Measurements from ENCODE around the gene WAC. TPM values are rescaled to one million over a fixed set of nuclear protein-coding genes. Genes with fewer than 3 reads are reported as not detected.

The WAC gene
- total and polyA plus RNA-seq, 7 donors: 33.9 to 79.9 (median 64.2) TPM

DNA sequence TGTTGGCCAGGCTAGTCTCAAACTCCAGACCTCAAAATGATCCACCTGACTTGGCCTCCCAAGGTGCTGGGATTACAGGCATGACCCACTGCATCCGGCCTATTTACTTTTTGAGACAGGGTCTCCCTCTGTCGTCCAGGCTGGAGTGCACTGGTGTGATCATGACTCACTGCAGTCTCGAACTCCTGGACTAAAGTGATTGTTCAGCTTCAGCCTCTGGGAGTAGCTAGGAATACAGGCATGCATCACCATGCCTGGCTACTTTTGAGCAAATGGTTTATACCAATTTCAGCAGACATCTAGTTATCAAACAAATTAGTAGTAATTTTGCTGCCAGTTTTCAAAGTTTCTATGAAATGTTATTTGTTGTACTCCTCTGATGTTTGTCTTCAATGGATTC lies 2.2 kb upstream of the WAC start:
- TF ChIP-seq, protein P1, sequence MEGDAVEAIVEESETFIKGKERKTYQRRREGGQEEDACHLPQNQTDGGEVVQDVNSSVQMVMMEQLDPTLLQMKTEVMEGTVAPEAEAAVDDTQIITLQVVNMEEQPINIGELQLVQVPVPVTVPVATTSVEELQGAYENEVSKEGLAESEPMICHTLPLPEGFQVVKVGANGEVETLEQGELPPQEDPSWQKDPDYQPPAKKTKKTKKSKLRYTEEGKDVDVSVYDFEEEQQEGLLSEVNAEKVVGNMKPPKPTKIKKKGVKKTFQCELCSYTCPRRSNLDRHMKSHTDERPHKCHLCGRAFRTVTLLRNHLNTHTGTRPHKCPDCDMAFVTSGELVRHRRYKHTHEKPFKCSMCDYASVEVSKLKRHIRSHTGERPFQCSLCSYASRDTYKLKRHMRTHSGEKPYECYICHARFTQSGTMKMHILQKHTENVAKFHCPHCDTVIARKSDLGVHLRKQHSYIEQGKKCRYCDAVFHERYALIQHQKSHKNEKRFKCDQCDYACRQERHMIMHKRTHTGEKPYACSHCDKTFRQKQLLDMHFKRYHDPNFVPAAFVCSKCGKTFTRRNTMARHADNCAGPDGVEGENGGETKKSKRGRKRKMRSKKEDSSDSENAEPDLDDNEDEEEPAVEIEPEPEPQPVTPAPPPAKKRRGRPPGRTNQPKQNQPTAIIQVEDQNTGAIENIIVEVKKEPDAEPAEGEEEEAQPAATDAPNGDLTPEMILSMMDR (IDR thresholded peaks at IDR 0.05): no peak
- intact Hi-C loops (cut with DNase I): loop anchor here (5.0 kb wide), 3 partner anchors 57 to 98 kb away; no protein-coding TSS in a partner anchor
- Histone ChIP-seq H3K4me3 (no peak overlapping the region), H3K27ac (no peak overlapping the region), H3K4me1 (peaks cover 18% of the 10 kb centered on the region), H3K9me3 (no peaks in the 10 kb centered on the region), H3K36me3 (ENCODE audit: insufficient read depth in 1 of 2, low read depth in 1 of 2) (peaks cover 0 to 20% of the 10 kb centered on the region in 2 donors), H3K27me3 (ENCODE audit: insufficient read depth in 3 of 3, low read length in 2 of 3) (no peaks in the 10 kb centered on the region)
- DNase-seq (no peak), ATAC-seq (no peak)
- 72 to 80% (median 74%) methylated on average over 3 of the region's 3 CpGs for WGBS, 3 donors

DNA sequence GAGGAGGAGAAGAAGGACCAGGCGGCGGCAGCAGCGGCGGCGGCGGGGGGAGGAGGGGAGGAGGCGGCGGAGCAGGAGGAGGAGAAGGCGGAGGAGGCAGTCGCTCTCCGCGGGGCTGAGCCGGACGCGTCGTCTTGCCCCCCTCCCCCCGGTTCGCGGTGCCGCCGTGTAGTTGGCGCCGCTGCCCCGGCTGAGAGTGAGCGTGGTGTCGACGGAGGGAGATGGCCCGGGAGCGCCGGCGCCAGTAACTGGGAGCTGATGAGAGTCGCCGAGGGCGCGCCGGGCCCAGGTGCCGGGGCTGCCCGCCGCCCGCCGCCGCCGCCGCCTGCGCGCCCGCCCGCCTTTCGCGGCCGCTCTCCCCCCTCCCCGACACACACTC lies 257 bp downstream of the WAC start:
- Histone ChIP-seq H3K4me1 (peaks cover 19% of the 10 kb centered on the region), H3K27ac (peak overlapping the region; percentile 99), H3K9me3 (no peaks in the 10 kb centered on the region), H3K27me3 (ENCODE audit: insufficient read depth in 3 of 3, low read length in 2 of 3) (no peaks in the 10 kb centered on the region), H3K4me3 (peak overlapping the region; percentile 89), H3K36me3 (ENCODE audit: insufficient read depth in 1 of 2, low read depth in 1 of 2) (peaks cover 2 to 39% of the 10 kb centered on the region in 2 donors)
- intact Hi-C loops (cut with DNase I): loop anchor here (5.0 kb wide), 3 partner anchors 54 to 101 kb away; no protein-coding TSS in a partner anchor
- whole genome bisulfite sequencing, 3 donors: 0 to 3% (median 1%) methylated on average over 9 to 51 of the region's 52 CpGs
- TF ChIP-seq, protein P1 (IDR thresholded peaks at IDR 0.05): no peak
- ATAC-seq (no peak), DNase-seq (no peak)

- H3K9me3 ChIP-seq: no peaks in the 10 kb centered on the region
- H3K36me3 ChIP-seq (ENCODE audit: insufficient read depth in 1 of 2, low read depth in 1 of 2): peaks cover 2 to 44% of the 10 kb centered on the region in 2 donors
- WGBS, 3 donors: 0 to 1% (median 1%) methylated on average over 23 to 64 of the region's 64 CpGs
- intact Hi-C loops (cut with DNase I): loop anchor here (5.0 kb wide), 3 partner anchors 54 to 101 kb away; no protein-coding TSS in a partner anchor
- ATAC-seq: peak; percentile 13 to 41 (median 25)
- no peaks in the 10 kb centered on the region for H3K27me3 ChIP-seq (ENCODE audit: insufficient read depth in 3 of 3, low read length in 2 of 3)
- H3K27ac ChIP-seq: peak overlapping the region; percentile 99
- DNase-seq: peak; percentile 73 to 84
- peaks cover 19% of the 10 kb centered on the region for H3K4me1 ChIP-seq
- TF ChIP-seq, protein P1 (IDR thresholded peaks at IDR 0.05): no peak
- peak overlapping the region; percentile 89 for H3K4me3 ChIP-seq
These were observed 820 bp downstream of the WAC start for GRCh38 chr10:28533571-28534304.

DNA sequence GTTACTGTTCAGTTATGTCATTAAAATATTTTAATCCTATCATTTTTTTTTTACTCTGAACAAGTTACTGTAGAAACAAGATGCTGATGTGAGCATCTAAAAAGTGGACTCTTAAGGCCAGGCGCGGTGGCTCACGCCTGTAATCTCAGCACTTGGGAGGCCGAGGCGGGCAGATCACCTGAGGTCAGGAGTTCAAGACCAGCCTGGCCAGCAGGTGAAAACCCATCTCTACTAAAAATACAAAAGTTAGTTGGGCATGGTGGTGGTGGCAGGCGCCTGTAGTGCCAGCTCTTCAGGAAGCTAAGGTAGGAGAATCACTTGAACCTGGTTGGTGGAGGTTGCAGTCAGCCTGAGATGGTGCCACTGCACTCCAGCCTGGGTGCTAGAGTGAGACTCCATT lies 2.9 kb downstream of the WAC start:
- H3K36me3 ChIP-seq (ENCODE audit: insufficient read depth in 1 of 2, low read depth in 1 of 2): peaks cover 2 to 65% of the 10 kb centered on the region in 2 donors
- H3K9me3 ChIP-seq: no peaks in the 10 kb centered on the region
- 90 to 96% (median 90%) methylated on average over 6 of the region's 6 CpGs for WGBS, 3 donors
- intact Hi-C loops (cut with DNase I): no loop called here
- H3K4me1 ChIP-seq: peaks cover 35% of the 10 kb centered on the region
- H3K27me3 ChIP-seq (ENCODE audit: insufficient read depth in 3 of 3, low read length in 2 of 3): no peaks in the 10 kb centered on the region
- TF ChIP-seq, protein P1 (IDR thresholded peaks at IDR 0.05): no peak
- ATAC-seq: no peak
- DNase-seq: no peak
- H3K27ac ChIP-seq: no peak overlapping the region
- H3K4me3 ChIP-seq: no peak overlapping the region
